OCI-LY1 (cell line): Measurements from ENCODE around the gene ZNF28.
"Not testable (repeated sequence)": the region's sequence is repeated elsewhere in the genome, so short reads cannot be mapped to it uniquely, and the experiment has no call there.

ENCODE experiments used
- CTCF ChIP-seq: fragments of 200-600 bp; sonication (generic), shearing (Covaris generic); IDR thresholded peaks from 2 replicates; pipeline ENCODE4 v1.5.1; 2017; ENCODE audit warnings: mild to moderate bottlenecking, antibody characterized with exemption, low read length, moderate library complexity, mixed read lengths
- EZH2 ChIP-seq: fragments of 200-600 bp; sonication (generic), shearing (Covaris generic); IDR thresholded peaks from 2 replicates; pipeline ENCODE4 v1.8.0; 2017; ENCODE audit warnings: borderline replicate concordance, mixed run types, mild to moderate bottlenecking, antibody characterized with exemption, low read length, moderate library complexity, mixed read lengths

DNA sequence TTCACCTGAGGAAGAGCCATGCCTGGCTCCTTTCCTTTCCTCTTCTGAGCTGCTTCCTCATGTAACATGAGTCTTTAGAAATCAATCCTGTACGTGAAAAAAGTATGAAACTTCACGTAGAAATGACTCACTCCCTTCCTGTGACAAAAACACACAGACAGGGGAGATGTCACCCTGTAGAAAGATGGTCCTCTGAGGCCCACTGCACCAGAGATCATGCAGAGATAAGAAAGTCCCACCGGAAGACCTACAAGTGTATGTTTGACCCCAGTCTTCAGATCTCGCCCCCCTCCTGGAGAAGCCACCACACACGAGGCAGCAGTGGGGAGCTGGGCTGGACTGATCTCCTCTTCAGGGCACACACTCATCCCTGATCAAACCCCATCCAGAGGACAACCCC lies 12.1 kb upstream of the ZNF28 start:
- not testable (repeated sequence) for TF ChIP-seq CTCF, EZH2
